GM19438 (cell line): Measurements from ENCODE around the gene SERPINH1.
"Not testable (repeated sequence)": the region's sequence is repeated elsewhere in the genome, so short reads cannot be mapped to it uniquely, and the experiment has no call there.

Source experiments
- ATAC-seq: cut with Tn5 transposase; IDR thresholded peaks from one replicate; pipeline ENCODE4 v1.9.1; 2021; ENCODE audit warnings: low read depth; ENCODE audit not compliant: unreplicated experiment

SERPINH1 gene

DNA sequence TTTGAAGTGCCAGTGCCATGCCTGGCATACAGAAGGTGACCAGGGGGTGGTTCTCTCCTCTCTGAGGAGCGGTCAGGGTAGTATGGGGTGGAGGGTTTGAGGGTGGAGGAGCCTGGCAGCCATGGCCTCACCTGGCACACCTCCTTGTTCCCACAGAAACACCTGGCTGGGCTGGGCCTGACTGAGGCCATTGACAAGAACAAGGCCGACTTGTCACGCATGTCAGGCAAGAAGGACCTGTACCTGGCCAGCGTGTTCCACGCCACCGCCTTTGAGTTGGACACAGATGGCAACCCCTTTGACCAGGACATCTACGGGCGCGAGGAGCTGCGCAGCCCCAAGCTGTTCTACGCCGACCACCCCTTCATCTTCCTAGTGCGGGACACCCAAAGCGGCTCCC is 9.6 kb downstream of the SERPINH1 start:
- no peak for ATAC-seq

DNA sequence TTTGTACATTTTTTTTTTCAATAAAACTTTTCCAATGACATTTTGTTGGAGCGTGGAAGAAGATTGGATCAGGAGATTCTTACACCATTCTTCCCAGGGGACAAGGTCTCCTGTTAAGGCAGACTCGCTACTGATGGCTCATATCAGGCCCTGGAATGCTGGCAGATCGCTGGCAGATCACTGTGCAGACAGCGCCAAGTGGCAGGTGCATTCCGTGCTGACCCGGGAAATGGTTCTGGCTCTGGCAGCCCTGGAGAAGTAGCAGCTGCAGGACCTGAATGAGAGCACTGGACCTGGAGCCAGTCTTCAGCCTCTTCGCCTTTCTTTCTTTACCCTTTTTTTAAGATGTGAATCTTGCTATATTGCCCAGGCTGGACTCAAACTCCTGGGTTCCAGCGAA is 10.7 kb downstream of the SERPINH1 start:
- no peak for ATAC-seq

DNA sequence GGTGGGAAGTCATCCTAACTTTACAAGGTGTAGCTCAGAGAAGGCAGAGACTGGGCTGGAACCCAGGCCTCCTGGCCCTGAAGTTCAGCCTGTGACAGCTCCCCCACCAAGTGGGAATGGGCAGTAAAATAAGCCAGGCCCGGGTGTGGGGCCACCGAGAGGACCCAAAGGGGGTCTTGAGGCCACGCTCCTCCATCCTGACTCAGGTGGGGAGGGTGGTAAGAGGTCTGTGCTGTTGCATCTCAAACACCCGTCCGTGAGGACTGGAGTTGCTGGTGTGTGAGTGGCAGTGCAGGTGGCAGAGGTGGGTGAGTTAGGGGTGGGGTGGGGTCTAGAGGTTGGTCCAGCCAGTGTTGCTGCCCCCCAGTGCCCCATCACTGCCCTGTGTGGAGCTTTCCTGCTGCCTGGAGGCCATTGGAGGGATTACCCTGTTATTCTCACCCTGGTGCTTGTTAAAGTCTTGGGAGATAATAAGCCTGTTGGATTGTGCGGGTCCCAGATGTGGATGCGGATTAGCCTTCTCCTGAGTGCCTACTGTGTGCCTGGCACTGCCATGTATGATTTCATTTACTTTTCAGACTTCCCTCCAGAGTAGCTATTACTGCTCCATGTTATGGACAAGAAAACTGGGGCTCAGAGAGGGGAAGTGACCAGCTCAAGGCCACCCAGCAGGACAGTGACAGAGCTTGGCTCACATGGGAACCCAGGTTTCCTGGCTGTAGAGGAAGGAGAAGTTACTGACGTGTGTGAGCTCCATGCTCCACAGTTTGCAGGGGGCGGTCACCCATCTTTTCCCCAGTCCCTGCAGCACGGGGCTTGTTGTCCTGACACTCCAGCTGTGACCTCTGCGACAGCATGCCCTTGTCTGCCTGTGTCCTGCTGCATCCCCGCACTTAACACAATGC is 12.9 kb downstream of the SERPINH1 start:
- no peak for ATAC-seq

DNA sequence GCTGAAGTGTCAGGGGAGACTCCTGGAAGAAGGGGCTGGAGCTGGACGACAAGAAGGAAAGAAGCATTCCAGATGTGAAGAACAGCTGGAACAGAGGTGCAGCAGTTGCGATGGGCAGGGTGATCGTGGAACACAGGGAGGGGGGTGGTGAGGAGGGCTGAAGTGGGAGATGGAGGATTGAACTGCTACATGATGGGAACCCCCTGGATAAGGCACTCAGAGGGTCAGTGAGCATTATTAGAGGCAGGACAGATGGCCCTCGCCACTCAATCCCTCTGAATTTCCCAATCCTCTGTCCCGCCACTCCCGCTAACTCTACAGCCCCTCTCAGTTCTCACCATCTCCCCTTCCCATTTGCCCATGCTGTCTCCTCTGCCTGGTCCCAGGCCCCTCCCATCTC is 14.0 kb downstream of the SERPINH1 start:
- no peak for ATAC-seq

DNA sequence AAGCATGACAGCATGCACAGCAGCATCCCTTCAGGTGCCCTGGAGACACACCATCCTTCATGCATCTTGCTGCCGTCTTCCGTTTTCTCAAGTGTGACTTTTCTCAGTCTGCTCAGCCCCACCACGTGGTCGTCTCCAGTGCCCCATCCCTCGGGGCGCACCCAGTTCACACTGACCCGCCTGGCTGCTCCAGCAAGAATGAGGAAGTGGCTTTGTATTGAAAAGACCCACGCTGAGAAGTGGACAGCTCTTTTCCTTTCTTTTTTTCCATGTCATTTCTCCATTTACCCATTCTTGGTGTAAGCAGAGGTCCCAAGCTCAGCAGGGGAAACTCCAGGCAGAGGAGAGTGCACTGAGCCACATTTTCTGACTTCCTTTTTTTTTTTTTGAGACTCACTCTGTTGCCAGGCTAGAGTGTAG is 14.5 kb downstream of the SERPINH1 start:
- ATAC-seq, result no peak

DNA sequence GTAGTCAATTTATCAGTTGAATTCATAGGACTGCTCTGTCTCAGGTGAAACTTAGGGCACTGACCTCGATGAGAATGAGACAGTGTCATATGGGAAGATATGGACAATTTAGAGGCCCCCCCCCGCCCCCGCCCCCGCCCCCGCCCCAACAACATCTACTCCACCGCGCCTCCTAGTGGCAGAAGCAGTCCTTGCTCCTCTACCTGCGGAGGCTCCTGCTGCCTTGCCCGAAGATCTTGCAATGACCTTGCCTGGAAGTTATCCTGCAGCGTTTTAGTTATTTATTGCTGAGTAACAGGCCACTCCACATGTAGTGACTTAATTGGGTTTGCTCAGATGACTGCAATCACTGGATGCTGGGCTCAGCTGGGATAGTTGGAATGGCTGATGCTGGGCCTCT is 15.2 kb downstream of the SERPINH1 start:
- ATAC-seq, result no peak

DNA sequence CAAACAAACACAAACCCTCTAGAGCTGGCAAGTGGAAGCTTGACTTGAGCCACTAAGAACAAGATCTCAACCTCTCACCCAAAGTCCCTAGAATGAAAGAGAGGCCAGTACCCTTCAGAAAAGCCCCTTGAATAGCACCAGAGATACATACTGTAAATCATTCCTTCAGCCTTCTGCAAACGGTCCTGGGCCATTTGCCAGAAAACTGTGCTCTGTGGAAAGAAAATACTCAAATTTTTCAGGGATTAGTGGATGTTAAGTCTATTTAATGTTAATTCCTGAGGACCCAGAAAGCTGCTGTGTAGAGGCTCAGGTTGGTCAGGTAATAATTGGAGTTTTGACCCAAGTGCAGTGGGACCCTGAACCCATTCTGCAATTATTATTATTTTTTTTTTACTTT is 16.9 kb downstream of the SERPINH1 start:
- no peak for ATAC-seq

DNA sequence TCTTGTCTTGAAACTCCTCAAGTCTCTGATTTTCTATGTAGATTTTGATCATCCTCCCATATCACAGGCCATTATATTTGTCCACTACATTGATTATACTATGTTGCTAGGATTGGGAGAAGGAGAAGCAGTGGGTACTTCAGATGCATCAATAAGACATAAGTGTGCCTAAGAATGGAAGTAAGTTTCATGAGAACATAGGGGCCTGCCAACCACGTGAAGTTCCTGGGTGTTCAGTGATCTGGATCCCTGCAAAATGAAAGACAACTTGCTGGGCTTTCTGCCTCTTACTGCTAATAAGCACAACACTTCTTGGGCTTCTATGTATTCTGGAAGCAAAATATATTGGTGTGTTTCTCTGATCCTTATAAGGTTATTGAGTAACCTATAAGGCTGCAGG is 17.8 kb downstream of the SERPINH1 start:
- no peak for ATAC-seq

DNA sequence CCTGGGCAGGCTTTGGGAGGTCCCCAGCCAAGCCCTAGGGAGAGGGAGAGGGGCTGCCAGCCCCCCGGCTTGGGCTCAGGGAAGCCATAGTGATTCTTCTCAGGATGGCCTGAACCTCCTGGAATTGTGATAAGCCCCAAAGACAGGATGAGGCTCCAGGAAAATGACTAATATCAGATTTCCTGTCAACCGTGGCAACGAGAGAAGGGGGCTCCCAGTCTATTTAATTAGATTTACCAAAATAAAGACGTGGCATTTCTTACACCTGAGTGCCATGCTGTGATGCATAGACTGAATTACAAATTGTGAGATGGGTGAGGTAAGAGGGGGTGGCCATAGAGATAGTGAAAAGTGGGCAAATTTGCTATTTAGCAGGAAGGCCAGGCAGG is 20.4 kb downstream of the SERPINH1 start:
- no peak for ATAC-seq

DNA sequence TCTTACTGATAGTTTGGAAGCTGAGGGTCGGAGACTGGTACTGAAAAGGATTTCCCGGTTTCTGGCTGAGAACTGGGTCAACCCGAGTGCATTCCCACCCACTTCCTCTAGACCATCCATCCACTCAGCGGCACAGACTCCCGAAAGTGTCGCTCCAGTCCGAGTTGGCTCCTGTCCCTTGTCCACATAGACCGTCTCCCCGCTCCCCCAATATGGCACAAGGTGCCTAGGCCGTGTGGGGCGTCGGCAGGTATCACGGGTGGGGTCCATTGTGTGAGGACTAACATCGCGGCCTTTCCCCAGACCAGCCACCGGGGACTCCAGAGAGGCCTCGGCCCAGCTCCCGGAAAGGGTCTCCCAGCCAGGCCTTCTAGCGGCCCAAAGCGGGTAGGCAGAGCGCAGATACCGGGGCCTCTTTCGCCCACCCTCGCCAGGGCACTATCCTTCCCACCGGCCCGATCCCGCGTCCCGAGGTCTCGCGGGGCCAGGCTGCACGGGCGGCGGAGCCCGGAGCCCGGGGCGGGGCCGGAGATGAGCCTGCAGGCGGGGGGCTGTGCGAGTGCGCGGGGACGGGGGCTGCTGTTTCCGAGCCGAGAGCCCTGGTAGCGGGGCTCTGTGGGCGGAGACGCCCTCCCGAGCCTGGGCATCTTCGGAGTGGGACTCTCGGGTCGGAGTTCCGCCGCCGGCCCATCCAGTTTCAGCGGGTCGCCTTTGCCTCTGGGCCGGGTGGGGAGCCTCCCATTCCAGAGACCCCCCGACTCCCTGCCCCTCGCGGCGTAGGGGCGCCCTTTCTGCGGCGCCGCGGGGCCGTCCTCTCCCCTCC is 21.1 kb downstream of the SERPINH1 start:
- no peak for ATAC-seq

DNA sequence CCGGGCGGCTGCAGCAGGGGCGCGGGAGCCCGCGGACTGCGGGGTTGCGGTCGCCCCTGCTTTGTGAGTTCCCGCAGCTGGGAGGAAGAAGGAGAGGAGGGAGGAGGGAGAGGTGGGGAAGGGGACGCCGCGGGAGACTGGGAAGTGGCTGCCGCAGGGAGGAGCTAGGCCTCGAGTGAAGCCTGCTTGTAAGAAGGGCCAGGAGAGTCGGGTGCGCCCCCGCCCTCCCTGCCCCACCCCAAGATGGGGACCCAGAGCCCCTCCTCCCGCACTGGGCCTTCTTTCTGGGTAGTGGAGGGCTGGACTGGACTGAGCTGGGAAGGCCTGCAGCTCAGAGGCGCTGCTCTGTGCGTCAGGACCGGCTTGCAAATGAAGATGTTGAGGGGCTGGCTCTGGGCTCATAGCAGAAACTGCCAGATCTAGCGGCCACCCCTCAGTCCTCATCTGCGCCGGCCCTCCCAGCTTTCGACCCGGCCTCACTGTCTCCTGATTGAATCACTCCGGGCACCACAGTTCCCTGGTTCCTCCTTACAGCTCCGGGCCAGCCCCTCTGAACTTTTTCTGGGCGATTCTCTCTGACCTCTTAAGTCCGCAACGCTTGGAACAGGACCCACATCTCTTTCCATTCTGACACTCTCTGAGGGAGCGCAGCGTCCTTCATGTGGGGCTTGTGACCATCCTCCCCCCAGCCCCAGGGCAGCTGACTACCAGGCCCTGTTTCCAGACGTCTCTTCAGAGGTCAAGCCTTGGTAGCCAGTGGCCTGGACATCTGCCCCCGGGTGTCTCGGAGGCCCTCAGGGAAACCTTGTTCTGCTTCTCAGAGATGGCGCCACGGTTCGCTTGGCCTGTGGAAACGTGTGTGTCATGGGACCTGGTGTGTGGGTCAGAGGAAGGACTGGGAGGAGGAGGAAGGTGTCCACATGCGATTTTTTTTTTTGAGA is 21.9 kb downstream of the SERPINH1 start:
- ATAC-seq, result no peak

DNA sequence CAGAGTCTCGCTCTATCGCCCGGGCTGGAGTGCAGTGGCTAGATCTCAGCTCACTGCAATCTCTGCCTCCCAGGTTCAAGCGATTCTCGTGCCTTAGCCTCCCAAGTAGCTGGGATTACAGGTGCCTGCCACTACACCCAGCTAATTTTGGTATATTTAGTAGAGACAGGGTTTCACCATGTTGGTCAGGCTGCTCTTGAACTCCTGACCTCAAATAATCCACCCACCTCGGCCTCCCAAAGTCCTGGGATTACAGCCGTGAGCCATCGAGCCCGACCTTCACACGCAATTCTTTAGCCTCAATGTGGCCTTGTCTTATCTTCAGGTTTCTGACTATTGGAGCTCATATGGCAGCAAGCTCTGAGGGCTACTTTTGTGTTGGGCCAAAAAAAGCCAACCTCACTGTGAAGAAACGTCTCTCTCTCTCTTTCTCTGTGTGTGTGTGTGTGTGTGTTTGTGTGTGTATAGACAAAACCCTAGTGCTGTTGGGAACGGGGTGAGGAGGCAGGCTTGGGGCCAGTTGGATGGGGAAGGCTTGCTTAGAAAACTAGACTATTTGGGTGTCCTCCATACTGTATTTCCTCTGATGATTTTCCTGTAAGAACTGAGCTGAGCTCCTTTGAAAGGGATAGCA is 22.7 kb downstream of the SERPINH1 start:
- ATAC-seq, result not testable (repeated sequence)

DNA sequence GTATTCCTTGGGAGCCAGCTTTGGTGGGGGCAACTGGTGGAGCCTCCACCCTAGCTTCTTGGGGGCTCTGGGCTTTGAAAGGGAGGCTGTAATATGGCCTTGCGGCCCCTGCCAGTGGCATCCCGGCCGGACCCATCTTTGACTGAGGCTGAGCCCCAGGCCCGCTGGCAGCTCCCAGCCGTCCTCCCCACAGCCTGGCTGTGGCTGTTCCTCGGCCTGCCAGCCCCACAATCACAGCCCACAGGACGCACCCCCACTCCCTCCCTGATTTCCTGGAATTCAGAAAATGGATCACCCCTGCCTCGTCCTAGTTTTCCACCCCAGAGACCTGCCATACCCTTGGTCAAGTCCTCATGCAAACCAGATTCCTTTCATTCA is 23.2 kb downstream of the SERPINH1 start:
- no peak for ATAC-seq

DNA sequence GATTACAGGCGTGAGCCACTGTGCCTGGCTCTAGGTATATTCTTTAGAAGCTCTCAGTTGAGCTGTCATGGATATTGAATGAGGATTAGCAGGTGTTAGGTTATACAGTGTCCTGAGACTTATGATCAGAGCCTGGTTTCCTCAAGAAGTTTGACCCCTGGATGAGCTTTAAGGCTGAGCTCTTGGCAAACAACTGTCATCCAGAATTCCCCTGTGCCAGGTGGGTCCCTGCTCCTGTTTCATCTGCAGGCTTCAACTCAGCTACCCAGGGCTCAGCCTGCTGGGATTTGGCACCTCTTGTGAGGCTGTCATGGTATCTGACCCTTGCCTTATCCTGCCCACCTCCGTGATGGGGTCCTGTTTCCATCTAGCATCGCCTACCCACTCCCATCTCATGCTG is 24.3 kb downstream of the SERPINH1 start:
- ATAC-seq, result no peak

DNA sequence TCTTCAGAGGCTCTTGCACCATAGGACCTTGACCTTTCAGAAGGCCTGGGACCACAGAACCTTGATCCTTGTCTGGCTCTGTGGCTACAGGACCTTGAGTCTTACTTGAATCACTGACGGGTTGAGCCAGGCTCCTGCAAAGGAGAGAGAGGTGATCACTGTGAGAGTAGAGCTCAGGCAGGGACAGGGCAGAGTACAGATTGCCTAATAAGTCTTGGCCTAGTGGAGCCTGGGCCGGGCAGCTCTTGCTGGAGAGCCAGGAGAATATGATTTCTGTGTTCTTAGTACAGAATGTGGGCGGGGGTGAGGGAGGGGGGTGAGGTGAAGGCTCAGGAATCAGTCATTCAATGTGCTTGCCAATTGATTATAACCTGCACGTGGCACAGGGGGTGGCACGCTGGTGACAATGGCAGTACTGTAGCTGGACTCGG is 26.0 kb downstream of the SERPINH1 start:
- no peak for ATAC-seq

DNA sequence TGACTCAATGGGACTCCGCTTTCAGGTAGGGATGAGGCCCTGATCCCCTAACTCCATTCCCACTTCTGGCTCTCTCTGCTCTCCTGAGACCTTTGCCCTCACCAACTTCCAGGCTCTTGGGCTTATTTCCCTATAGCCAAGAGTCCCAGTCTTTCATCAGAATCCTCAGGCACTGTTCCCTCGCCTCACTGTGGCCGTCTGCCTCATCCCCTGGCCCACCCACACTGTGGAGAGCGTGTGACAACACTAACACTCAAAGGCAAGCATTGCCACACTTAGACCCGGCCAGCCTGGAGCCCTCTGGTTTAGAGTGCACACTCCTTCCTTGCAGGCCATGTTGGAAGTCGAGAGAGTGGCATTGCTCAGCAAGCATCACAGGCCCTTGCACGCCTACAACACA is 27.0 kb downstream of the SERPINH1 start:
- ATAC-seq, result no peak

DNA sequence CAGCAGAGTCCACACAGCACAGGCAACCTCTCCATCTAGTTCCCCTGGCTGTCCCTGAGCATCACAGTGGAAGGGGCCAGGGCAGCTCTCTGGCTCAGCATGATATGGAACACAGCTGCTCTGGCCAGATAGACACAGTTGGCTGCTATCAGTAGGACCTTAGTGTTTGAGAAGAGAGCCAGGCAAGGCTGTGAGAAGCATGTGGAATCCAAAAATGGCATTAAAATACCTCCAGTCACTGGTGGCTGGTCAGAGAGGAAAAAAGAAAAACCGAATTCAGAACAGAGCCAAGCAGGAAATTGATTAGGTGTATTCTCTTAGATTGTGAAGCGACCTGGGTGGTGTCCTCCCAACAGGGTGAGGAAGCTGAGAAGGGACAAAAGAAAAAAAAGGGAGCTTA is 27.9 kb downstream of the SERPINH1 start:
- no peak for ATAC-seq

DNA sequence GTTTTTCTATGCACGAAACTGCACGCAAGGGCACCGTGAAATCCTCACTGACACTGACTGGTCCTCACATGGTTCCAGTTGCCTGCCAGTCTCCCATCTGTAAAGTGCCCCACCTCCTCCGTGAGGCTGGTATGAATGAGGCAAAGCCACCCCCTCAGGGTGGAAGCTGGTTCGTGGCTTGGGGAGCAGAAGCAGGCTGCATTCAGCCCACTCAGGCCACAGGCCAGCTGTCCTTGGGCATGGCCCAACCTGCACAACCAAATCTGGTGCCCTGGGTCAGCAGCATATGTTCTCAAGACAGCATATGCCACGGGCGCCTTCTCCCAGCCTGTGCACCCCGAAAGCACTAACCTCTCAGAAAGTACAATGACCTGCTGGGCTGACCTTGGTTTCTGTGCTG is 29.3 kb downstream of the SERPINH1 start:
- ATAC-seq, result no peak

DNA sequence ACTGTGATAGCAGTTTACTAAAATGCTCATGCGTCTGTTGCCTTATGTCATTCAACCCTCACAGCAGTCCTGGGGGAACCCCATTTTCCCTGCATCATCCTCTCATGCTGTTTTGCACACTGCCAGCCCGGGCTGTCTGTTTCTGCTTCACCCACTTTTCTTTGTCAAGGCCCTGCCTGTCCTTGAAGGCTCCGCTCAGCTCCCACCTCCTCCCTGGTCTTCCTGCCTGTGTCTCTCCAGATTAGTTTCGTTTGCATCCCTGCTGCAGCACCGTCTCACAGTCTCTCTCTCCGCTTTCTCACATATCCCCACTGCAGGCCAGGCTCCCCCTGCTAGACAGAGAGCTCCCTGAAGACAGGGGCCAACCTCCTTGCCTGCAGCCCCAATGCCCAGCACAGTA is 29.9 kb downstream of the SERPINH1 start:
- ATAC-seq, result no peak

DNA sequence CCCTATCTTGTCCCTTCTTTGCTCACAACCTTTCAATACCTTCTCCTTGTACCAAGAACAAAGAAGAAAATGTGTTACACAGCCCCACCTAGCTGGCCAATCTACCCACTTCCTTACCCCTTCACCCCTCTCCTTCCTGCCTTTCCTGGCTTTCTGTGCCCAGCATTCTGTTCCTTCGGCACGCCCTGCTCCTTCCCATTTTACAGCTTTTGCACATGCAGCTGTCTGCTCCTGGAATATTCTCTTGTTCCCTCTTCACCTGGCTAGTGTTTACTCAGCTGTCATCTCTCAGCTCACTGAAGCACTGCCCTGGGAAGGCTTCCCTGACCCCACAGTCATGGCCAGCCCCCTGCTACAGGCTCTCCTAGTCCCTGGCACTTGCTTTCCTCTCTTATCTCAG is 30.7 kb downstream of the SERPINH1 start:
- no peak for ATAC-seq
